ENCODE results near the gene NAV3. TPM values are rescaled to one million over a fixed set of nuclear protein-coding genes. Genes with fewer than 3 reads are reported as not detected.

NAV3 gene
- total and polyA plus RNA-seq, 2 experiments from 2014 or later: 4.0 to 12.0 TPM

DNA sequence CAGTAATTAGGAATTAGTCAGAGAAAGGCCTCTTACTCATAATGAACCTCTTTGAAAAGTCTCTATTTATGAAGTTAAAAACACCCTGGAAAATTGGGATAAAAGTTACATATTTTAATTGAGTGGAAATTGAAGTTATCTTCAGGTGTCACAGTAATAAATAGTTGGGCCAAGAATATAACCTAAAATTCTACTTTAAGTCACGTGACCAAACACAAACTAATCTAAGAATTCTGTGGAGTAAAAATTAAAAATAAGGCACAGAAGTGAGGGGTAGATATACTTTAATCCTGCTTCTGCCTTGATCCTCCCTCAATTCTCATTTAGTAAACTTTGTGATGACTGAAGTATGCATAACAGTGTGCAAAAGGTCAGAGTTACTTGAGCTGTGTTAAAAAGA lies 226.4 kb downstream of the NAV3 start (continued):
- TF ChIP-seq, protein P1, sequence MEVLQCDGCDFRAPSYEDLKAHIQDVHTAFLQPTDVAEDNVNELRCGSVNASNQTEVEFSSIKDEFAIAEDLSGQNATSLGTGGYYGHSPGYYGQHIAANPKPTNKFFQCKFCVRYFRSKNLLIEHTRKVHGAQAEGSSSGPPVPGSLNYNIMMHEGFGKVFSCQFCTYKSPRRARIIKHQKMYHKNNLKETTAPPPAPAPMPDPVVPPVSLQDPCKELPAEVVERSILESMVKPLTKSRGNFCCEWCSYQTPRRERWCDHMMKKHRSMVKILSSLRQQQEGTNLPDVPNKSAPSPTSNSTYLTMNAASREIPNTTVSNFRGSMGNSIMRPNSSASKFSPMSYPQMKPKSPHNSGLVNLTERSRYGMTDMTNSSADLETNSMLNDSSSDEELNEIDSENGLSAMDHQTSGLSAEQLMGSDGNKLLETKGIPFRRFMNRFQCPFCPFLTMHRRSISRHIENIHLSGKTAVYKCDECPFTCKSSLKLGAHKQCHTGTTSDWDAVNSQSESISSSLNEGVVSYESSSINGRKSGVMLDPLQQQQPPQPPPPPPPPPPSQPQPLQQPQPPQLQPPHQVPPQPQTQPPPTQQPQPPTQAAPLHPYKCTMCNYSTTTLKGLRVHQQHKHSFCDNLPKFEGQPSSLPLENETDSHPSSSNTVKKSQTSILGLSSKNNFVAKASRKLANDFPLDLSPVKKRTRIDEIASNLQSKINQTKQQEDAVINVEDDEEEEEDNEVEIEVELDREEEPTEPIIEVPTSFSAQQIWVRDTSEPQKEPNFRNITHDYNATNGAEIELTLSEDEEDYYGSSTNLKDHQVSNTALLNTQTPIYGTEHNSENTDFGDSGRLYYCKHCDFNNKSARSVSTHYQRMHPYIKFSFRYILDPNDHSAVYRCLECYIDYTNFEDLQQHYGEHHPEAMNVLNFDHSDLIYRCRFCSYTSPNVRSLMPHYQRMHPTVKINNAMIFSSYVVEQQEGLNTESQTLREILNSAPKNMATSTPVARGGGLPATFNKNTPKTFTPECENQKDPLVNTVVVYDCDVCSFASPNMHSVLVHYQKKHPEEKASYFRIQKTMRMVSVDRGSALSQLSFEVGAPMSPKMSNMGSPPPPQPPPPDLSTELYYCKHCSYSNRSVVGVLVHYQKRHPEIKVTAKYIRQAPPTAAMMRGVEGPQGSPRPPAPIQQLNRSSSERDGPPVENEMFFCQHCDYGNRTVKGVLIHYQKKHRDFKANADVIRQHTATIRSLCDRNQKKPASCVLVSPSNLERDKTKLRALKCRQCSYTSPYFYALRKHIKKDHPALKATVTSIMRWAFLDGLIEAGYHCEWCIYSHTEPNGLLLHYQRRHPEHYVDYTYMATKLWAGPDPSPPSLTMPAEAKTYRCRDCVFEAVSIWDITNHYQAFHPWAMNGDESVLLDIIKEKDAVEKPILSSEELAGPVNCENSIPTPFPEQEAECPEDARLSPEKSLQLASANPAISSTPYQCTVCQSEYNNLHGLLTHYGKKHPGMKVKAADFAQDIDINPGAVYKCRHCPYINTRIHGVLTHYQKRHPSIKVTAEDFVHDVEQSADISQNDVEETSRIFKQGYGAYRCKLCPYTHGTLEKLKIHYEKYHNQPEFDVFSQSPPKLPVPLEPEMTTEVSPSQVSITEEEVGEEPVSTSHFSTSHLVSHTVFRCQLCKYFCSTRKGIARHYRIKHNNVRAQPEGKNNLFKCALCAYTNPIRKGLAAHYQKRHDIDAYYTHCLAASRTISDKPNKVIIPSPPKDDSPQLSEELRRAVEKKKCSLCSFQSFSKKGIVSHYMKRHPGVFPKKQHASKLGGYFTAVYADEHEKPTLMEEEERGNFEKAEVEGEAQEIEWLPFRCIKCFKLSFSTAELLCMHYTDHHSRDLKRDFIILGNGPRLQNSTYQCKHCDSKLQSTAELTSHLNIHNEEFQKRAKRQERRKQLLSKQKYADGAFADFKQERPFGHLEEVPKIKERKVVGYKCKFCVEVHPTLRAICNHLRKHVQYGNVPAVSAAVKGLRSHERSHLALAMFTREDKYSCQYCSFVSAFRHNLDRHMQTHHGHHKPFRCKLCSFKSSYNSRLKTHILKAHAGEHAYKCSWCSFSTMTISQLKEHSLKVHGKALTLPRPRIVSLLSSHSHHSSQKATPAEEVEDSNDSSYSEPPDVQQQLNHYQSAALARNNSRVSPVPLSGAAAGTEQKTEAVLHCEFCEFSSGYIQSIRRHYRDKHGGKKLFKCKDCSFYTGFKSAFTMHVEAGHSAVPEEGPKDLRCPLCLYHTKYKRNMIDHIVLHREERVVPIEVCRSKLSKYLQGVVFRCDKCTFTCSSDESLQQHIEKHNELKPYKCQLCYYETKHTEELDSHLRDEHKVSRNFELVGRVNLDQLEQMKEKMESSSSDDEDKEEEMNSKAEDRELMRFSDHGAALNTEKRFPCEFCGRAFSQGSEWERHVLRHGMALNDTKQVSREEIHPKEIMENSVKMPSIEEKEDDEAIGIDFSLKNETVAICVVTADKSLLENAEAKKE (CRISPR knock-in tag; IDR thresholded peaks at IDR 0.05): no peak
- no peak for TF ChIP-seq POLR2AphosphoS5 (IDR thresholded peaks at IDR 0.05; ENCODE audit: low read depth)

DNA sequence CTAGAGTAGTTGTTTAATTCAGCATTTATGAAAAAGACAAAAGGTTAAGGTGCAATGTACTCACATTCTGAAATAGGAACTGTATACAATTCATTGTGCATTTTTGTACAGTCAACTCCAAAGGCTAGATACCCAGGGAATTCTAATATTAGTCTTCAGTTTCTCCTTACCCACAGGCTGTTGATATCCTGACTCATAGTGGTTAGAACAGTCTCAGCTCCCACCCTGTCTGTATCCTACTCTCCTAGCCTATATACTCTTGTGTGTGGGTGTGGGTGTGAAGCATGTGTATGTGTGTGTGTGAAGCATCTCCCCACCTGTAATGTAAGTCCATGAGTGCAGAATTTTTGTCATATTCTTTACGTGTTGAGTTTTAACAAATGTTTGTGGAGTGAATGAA lies 229.5 kb downstream of the NAV3 start:
- no peak overlapping the region for H3K4me3 Mint-ChIP-seq
- no peaks in the 10 kb centered on the region for H3K9me2 ChIP-seq (ENCODE audit: insufficient read depth)
- no peaks in the 10 kb centered on the region for H3K36me3 Mint-ChIP-seq (ENCODE audit: low read depth)
- H3K79me2 ChIP-seq (replicated peaks; ENCODE audit: insufficient read depth): no peaks in the 10 kb centered on the region
- DNase-seq (ENCODE audit: low spot score) (no peak), ATAC-seq (no peak)
- H3K36me3 ChIP-seq (ENCODE audit: insufficient read depth): no peaks in the 10 kb centered on the region
- H3K4me2 ChIP-seq: no peak overlapping the region
- H3F3A ChIP-seq (replicated peaks; ENCODE audit: low read depth): no peaks in the 10 kb centered on the region
- H3K27ac Mint-ChIP-seq: no peak overlapping the region
- H3K27ac ChIP-seq (ENCODE audit: low read depth): no peak overlapping the region
- H4K20me1 ChIP-seq (replicated peaks; ENCODE audit: insufficient read depth): no peaks in the 10 kb centered on the region
- no peaks in the 10 kb centered on the region for H3K4me1 ChIP-seq (ENCODE audit: insufficient read depth)
- H2AFZ ChIP-seq: no peak overlapping the region
- no peaks in the 10 kb centered on the region for H3K27me3 ChIP-seq (ENCODE audit: insufficient read depth)
- H3K9me3 Mint-ChIP-seq: no peaks in the 10 kb centered on the region
- H3K4me3 ChIP-seq: no peak overlapping the region
- H3K4me1 Mint-ChIP-seq: no peaks in the 10 kb centered on the region
- no peaks in the 10 kb centered on the region for H3K27me3 Mint-ChIP-seq (ENCODE audit: insufficient read depth, low read depth, poor library complexity)
- no peak for TF ChIP-seq STAT1 (IDR thresholded peaks at IDR 0.05; ENCODE audit: unreplicated experiment)
- TF ChIP-seq, protein P2, sequence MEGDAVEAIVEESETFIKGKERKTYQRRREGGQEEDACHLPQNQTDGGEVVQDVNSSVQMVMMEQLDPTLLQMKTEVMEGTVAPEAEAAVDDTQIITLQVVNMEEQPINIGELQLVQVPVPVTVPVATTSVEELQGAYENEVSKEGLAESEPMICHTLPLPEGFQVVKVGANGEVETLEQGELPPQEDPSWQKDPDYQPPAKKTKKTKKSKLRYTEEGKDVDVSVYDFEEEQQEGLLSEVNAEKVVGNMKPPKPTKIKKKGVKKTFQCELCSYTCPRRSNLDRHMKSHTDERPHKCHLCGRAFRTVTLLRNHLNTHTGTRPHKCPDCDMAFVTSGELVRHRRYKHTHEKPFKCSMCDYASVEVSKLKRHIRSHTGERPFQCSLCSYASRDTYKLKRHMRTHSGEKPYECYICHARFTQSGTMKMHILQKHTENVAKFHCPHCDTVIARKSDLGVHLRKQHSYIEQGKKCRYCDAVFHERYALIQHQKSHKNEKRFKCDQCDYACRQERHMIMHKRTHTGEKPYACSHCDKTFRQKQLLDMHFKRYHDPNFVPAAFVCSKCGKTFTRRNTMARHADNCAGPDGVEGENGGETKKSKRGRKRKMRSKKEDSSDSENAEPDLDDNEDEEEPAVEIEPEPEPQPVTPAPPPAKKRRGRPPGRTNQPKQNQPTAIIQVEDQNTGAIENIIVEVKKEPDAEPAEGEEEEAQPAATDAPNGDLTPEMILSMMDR (conservative IDR thresholded peaks at IDR 0.05; ENCODE audit: low read depth in 2 of 2): no peak
- no peak for TF ChIP-seq JUNB (IDR thresholded peaks at IDR 0.05; ENCODE audit: unreplicated experiment)
- no peak for TF ChIP-seq POLR2AphosphoS5 (IDR thresholded peaks at IDR 0.05; ENCODE audit: low read depth)
- TF ChIP-seq CREB1 (CRISPR knock-in tag; IDR thresholded peaks at IDR 0.05; ENCODE audit: low read depth): no peak
- TF ChIP-seq ZNF331 (CRISPR knock-in tag; IDR thresholded peaks at IDR 0.05; ENCODE audit: low read depth): no peak
- TF ChIP-seq, protein P3, sequence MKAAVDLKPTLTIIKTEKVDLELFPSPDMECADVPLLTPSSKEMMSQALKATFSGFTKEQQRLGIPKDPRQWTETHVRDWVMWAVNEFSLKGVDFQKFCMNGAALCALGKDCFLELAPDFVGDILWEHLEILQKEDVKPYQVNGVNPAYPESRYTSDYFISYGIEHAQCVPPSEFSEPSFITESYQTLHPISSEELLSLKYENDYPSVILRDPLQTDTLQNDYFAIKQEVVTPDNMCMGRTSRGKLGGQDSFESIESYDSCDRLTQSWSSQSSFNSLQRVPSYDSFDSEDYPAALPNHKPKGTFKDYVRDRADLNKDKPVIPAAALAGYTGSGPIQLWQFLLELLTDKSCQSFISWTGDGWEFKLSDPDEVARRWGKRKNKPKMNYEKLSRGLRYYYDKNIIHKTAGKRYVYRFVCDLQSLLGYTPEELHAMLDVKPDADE (IDR thresholded peaks at IDR 0.05): no peak
- no peak for TF ChIP-seq ZNF114 (CRISPR knock-in tag; IDR thresholded peaks at IDR 0.05)
- no peak for TF ChIP-seq EZH2 (IDR thresholded peaks at IDR 0.05; ENCODE audit: low read depth, unreplicated experiment)
